ENCODE results near the gene CYLC2. TPM values are rescaled to one million over a fixed set of nuclear protein-coding genes. Genes with fewer than 3 reads are reported as not detected.

CYLC2 gene
- total and polyA plus RNA-seq, 4 donors = not detected

GRCh38 chr9:103003689-103004088, 8.6 kb downstream of the CYLC2 start:
- no peaks in the 10 kb centered on the region for H3K27me3 ChIP-seq (ENCODE audit: control insufficient read depth in 1 of 2, insufficient read depth in 2 of 2, low read length in 1 of 2)
- intact Hi-C loops (cut with DNase I) = no loop called here
- H3K4me1 ChIP-seq (ENCODE audit: control insufficient read depth in 1 of 2, insufficient read depth in 2 of 2, low read length in 2 of 2) = no peaks in the 10 kb centered on the region
- no peak overlapping the region for H3K4me3 ChIP-seq (ENCODE audit: low read length in 2 of 2)
- no peaks in the 10 kb centered on the region for H3K36me3 ChIP-seq (ENCODE audit: control insufficient read depth in 1 of 2, insufficient read depth in 2 of 2, low read length in 1 of 2)
- no peak for ATAC-seq (ENCODE audit: low FRiP score)
- DNase-seq = no peak
- H3K27ac ChIP-seq (ENCODE audit: low read depth in 1 of 2, low read length in 2 of 2) = no peak overlapping the region
- H3K9me3 ChIP-seq (ENCODE audit: control insufficient read depth, low read length) = no peaks in the 10 kb centered on the region
- 96 to 98% methylated on average over 1 of the region's 1 CpG for WGBS, 2 donors

- no peak for ATAC-seq (ENCODE audit: low FRiP score)
- WGBS, 2 donors = 97% methylated on average over 3 of the region's 3 CpGs
Observed at GRCh38 chr9:103014242-103014641, 19.1 kb downstream of the CYLC2 start.

GRCh38 chr9:103025796-103026195, 30.7 kb downstream of the CYLC2 start:
- peaks cover 4% of the 10 kb centered on the region for H3K9me3 ChIP-seq (ENCODE audit: control insufficient read depth, low read length)
- H3K27ac ChIP-seq (ENCODE audit: low read depth in 1 of 2, low read length in 2 of 2) = no peak overlapping the region
- H3K4me3 ChIP-seq (ENCODE audit: low read length in 2 of 2) = no peak overlapping the region
- intact Hi-C loops (cut with DNase I) = no loop called here
- no peaks in the 10 kb centered on the region for H3K36me3 ChIP-seq (ENCODE audit: control insufficient read depth in 1 of 2, insufficient read depth in 2 of 2, low read length in 1 of 2)
- H3K4me1 ChIP-seq (ENCODE audit: control insufficient read depth in 1 of 2, insufficient read depth in 2 of 2, low read length in 2 of 2) = no peaks in the 10 kb centered on the region
- WGBS, 2 donors = 21 to 31% methylated on average over 2 of the region's 2 CpGs
- no peaks in the 10 kb centered on the region for H3K27me3 ChIP-seq (ENCODE audit: control insufficient read depth in 1 of 2, insufficient read depth in 2 of 2, low read length in 1 of 2)
- ATAC-seq (ENCODE audit: low FRiP score) (no peak), DNase-seq (no peak)

More at GRCh38 chr9:103014242-103014641, 19.1 kb downstream of the CYLC2 start:
- H3K27ac ChIP-seq (ENCODE audit: low read depth in 1 of 2, low read length in 2 of 2) = no peak overlapping the region
- H3K9me3 ChIP-seq (ENCODE audit: control insufficient read depth, low read length) = no peaks in the 10 kb centered on the region
- no peaks in the 10 kb centered on the region for H3K4me1 ChIP-seq (ENCODE audit: control insufficient read depth in 1 of 2, insufficient read depth in 2 of 2, low read length in 2 of 2)
- no peaks in the 10 kb centered on the region for H3K27me3 ChIP-seq (ENCODE audit: control insufficient read depth in 1 of 2, insufficient read depth in 2 of 2, low read length in 1 of 2)
- intact Hi-C loops (cut with DNase I) = no loop called here
- DNase-seq = no peak
- no peaks in the 10 kb centered on the region for H3K36me3 ChIP-seq (ENCODE audit: control insufficient read depth in 1 of 2, insufficient read depth in 2 of 2, low read length in 1 of 2)
- no peak overlapping the region for H3K4me3 ChIP-seq (ENCODE audit: low read length in 2 of 2)

- Histone ChIP-seq H3K9me3 (ENCODE audit: control insufficient read depth, low read length) (no peaks in the 10 kb centered on the region), H3K4me3 (ENCODE audit: low read length in 2 of 2) (no peak overlapping the region), H3K4me1 (ENCODE audit: control insufficient read depth in 1 of 2, insufficient read depth in 2 of 2, low read length in 2 of 2) (no peaks in the 10 kb centered on the region), H3K27me3 (ENCODE audit: control insufficient read depth in 1 of 2, insufficient read depth in 2 of 2, low read length in 1 of 2) (no peaks in the 10 kb centered on the region), H3K36me3 (ENCODE audit: control insufficient read depth in 1 of 2, insufficient read depth in 2 of 2, low read length in 1 of 2) (no peaks in the 10 kb centered on the region), H3K27ac (ENCODE audit: low read depth in 1 of 2, low read length in 2 of 2) (no peak overlapping the region)
- DNase-seq (no peak), ATAC-seq (ENCODE audit: low FRiP score) (no peak)
- intact Hi-C loops (cut with DNase I) = loop anchor here in 1 of 2 donors (5.0 kb wide), 1 partner anchor 50 kb away; no protein-coding TSS in a partner anchor
- 56 to 61% methylated on average over 4 of the region's 4 CpGs for WGBS, 2 donors
Observed at GRCh38 chr9:103037508-103038477, 42.7 kb downstream of the CYLC2 start.

- Histone ChIP-seq H3K27ac (ENCODE audit: low read depth in 1 of 2, low read length in 2 of 2) (no peak overlapping the region), H3K36me3 (ENCODE audit: control insufficient read depth in 1 of 2, insufficient read depth in 2 of 2, low read length in 1 of 2) (no peaks in the 10 kb centered on the region), H3K4me1 (ENCODE audit: control insufficient read depth in 1 of 2, insufficient read depth in 2 of 2, low read length in 2 of 2) (no peaks in the 10 kb centered on the region), H3K4me3 (ENCODE audit: low read length in 2 of 2) (no peak overlapping the region), H3K27me3 (ENCODE audit: control insufficient read depth in 1 of 2, insufficient read depth in 2 of 2, low read length in 1 of 2) (no peaks in the 10 kb centered on the region), H3K9me3 (ENCODE audit: control insufficient read depth, low read length) (no peaks in the 10 kb centered on the region)
- ATAC-seq (ENCODE audit: low FRiP score) (no peak), DNase-seq (no peak)
- intact Hi-C loops (cut with DNase I) = no loop called here
- 81% methylated on average over 3 of the region's 3 CpGs for WGBS, 2 donors
Observed at GRCh38 chr9:103041961-103042360, 46.8 kb downstream of the CYLC2 start.
